ENCODE data around the gene ERVFRD-1. TPM values are rescaled to one million over a fixed set of nuclear protein-coding genes. Genes with fewer than 3 reads are reported as not detected.
A peak's percentile ranks its signal among the peaks of the same experiment; 100 is the strongest.

Gene ERVFRD-1
- total and polyA plus RNA-seq, 2 of the 13 experiments (the other 11 are each of a cell fraction or from before 2014, with no cell fraction given), result not detected

DNA sequence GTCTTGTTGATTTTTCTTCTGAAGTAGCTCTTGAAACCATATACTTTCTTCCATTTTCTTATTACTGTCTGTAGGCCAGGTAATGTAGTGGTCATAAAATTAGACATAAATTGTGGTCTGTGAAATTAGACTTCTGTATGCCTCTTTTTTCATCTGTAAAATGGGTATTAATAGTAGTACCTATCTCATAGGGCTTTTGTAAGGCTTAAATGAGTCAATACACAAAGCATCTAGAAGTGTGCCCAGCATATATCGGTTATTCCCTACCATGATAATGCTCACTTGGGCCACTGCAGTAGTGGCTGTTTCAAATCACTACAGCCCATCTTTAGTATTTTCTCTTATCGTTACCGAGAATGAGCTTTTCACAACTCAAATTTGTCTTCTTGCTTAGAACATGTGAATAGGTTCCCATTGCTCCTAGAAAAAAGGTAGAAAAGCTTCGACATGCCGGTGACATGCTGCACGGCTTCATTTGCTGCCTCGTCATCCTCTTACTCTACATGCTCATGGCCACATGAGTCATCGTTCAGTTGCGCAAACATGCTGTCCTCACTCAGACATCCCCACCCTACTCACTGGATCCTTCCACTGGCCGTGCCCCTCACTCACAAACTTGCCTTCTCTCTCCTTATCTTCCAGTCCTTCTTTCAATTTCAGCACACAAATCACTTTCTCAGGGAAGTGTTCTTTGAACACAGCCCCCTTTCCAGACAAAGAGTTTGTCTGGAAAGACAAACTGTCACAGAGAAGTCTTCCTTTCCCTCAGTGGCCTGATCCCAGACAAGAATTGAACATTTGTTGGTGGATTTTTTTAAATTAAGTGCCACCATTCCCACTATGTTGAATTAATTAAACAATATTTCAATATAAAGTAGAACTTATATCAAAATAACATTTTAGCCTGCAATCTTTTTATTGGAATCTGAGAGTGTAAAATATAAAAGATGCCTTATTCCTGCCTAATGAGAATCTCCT is 32.2 kb upstream of the ERVFRD-1 start (continued):
- TF ChIP-seq, protein P1, sequence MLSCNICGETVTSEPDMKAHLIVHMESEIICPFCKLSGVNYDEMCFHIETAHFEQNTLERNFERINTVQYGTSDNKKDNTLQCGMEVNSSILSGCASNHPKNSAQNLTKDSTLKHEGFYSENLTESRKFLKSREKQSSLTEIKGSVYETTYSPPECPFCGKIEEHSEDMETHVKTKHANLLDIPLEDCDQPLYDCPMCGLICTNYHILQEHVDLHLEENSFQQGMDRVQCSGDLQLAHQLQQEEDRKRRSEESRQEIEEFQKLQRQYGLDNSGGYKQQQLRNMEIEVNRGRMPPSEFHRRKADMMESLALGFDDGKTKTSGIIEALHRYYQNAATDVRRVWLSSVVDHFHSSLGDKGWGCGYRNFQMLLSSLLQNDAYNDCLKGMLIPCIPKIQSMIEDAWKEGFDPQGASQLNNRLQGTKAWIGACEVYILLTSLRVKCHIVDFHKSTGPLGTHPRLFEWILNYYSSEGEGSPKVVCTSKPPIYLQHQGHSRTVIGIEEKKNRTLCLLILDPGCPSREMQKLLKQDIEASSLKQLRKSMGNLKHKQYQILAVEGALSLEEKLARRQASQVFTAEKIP (CRISPR knock-in tag; IDR thresholded peaks at IDR 0.05; ENCODE audit: borderline replicate concordance), result no peak
- TF ChIP-seq ZC3H13 (CRISPR knock-in tag; IDR thresholded peaks at IDR 0.05), result 0 out of 2 replicates have a peak, but pooled peaks have one; percentile 43
- TF ChIP-seq MAZ (IDR thresholded peaks at IDR 0.05; ENCODE audit: borderline replicate concordance, low read depth, low read length), result no peak
- TF ChIP-seq MAZ (CRISPR knock-in tag; IDR thresholded peaks at IDR 0.05; ENCODE audit: low read depth), result 0 out of 2 replicates have a peak, but pooled peaks have one; percentile 46
- no peak for TF ChIP-seq ZIK1 (CRISPR knock-in tag; IDR thresholded peaks at IDR 0.05; ENCODE audit: borderline replicate concordance, low read depth)
- peak; percentile 85 for TF ChIP-seq FOXA3 (CRISPR knock-in tag; IDR thresholded peaks at IDR 0.05)
- TF ChIP-seq, protein P2, sequence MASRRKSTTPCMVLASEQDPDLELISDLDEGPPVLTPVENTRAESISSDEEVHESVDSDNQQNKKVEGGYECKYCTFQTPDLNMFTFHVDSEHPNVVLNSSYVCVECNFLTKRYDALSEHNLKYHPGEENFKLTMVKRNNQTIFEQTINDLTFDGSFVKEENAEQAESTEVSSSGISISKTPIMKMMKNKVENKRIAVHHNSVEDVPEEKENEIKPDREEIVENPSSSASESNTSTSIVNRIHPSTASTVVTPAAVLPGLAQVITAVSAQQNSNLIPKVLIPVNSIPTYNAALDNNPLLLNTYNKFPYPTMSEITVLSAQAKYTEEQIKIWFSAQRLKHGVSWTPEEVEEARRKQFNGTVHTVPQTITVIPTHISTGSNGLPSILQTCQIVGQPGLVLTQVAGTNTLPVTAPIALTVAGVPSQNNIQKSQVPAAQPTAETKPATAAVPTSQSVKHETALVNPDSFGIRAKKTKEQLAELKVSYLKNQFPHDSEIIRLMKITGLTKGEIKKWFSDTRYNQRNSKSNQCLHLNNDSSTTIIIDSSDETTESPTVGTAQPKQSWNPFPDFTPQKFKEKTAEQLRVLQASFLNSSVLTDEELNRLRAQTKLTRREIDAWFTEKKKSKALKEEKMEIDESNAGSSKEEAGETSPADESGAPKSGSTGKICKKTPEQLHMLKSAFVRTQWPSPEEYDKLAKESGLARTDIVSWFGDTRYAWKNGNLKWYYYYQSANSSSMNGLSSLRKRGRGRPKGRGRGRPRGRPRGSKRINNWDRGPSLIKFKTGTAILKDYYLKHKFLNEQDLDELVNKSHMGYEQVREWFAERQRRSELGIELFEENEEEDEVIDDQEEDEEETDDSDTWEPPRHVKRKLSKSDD (CRISPR knock-in tag; IDR thresholded peaks at IDR 0.05; ENCODE audit: low read depth), result peak; percentile 90
- 0 out of 2 replicates have a peak, but pooled peaks have one; percentile 49 for TF ChIP-seq ZBTB3 (CRISPR knock-in tag; IDR thresholded peaks at IDR 0.05; ENCODE audit: borderline replicate concordance, low read depth)
- no peak for TF ChIP-seq NFRKB (IDR thresholded peaks at IDR 0.05)
- TF ChIP-seq, protein P3, sequence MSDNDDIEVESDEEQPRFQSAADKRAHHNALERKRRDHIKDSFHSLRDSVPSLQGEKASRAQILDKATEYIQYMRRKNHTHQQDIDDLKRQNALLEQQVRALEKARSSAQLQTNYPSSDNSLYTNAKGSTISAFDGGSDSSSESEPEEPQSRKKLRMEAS (IDR thresholded peaks at IDR 0.05), result peak; percentile 99
- no peak for TF ChIP-seq TRIM24 (CRISPR knock-in tag; IDR thresholded peaks at IDR 0.05)
- no peak for TF ChIP-seq RAD51 (IDR thresholded peaks at IDR 0.05; ENCODE audit: borderline replicate concordance)
- peak; percentile 34 to 68; a peak in 2 of 4 replicates for TF ChIP-seq EP300 (IDR thresholded peaks at IDR 0.05; ENCODE audit: low read depth in 2 of 2, low read length in 2 of 2)
- TF ChIP-seq EP300 (CRISPR knock-in tag; IDR thresholded peaks at IDR 0.05; ENCODE audit: borderline replicate concordance), result peak; percentile 77; the same call in 1 of the 2 replicates
- TF ChIP-seq ZNF850 (CRISPR knock-in tag; conservative IDR thresholded peaks at IDR 0.05), result no peak
- peak; percentile 29; the same call in 1 of the 2 replicates for TF ChIP-seq KAT7 (CRISPR knock-in tag; IDR thresholded peaks at IDR 0.05; ENCODE audit: borderline replicate concordance)
- 0 out of 2 replicates have a peak, but pooled peaks have one; percentile 38 for TF ChIP-seq NFIC (IDR thresholded peaks at IDR 0.05; ENCODE audit: low read length)
- no peak for TF ChIP-seq SP2 (CRISPR knock-in tag; IDR thresholded peaks at IDR 0.05)
- TF ChIP-seq MEIS2 (CRISPR knock-in tag; IDR thresholded peaks at IDR 0.05), result peak; percentile 87
- no peak for TF ChIP-seq IRX3 (CRISPR knock-in tag; IDR thresholded peaks at IDR 0.05; ENCODE audit: borderline replicate concordance, low read depth)
- TF ChIP-seq ZNF75D (CRISPR knock-in tag; IDR thresholded peaks at IDR 0.05; ENCODE audit: borderline replicate concordance), result no peak
- TF ChIP-seq EED (CRISPR knock-in tag; IDR thresholded peaks at IDR 0.05), result no peak
- TF ChIP-seq ZNF780A (CRISPR knock-in tag; IDR thresholded peaks at IDR 0.05), result peak; percentile 78
- no peak for TF ChIP-seq MTA1 (CRISPR knock-in tag; IDR thresholded peaks at IDR 0.05; ENCODE audit: borderline replicate concordance)

Measured in HepG2 (cell line).